Hepatocyte (in vitro differentiated cells): ENCODE results near the gene FIP1L1. TPM values are rescaled to one million over a fixed set of nuclear protein-coding genes. Genes with fewer than 3 reads are reported as not detected.
"Not testable (repeated sequence)": the region's sequence is repeated elsewhere in the genome, so short reads cannot be mapped to it uniquely, and the experiment has no call there.

Source experiments
- DNase-seq: peaks from one replicate; pipeline ENCODE4 v3.0.0-alpha.2; 2016; ENCODE audit warnings: low spot score
- H2AFZ ChIP-seq: fragments of 200-600 bp; sonication (generic); 2 replicates; pipeline ENCODE4 v1.6.0; 2016; ENCODE audit warnings: antibody characterized with exemption, mild to moderate bottlenecking
- H3K27ac ChIP-seq: fragments of 200-600 bp; sonication (generic); 2 replicates; pipeline ENCODE4 v1.5.1; 2016; ENCODE audit warnings: mild to moderate bottlenecking
- H3K27me3 ChIP-seq: fragments of 200-600 bp; sonication (generic); 2 replicates; pipeline ENCODE4 v1.6.1; 2016
- H3K36me3 ChIP-seq: fragments of 200-600 bp; sonication (generic); replicated peaks from 2 replicates; pipeline ENCODE4 v1.5.1; 2016; ENCODE audit warnings: low read depth; ENCODE audit not compliant: insufficient read depth
- H3K4me1 ChIP-seq: fragments of 200-600 bp; sonication (generic); 2 replicates; pipeline ENCODE4 v1.5.1; 2016; ENCODE audit warnings: mild to moderate bottlenecking, moderate library complexity; ENCODE audit not compliant: insufficient read depth
- H3K4me2 ChIP-seq: fragments of 200-600 bp; sonication (generic); 2 replicates; pipeline ENCODE4 v1.6.0; 2016
- H3K4me3 ChIP-seq: fragments of 200-600 bp; sonication (generic); 2 replicates; pipeline ENCODE4 v1.5.1; 2016; ENCODE audit warnings: mild to moderate bottlenecking
- H3K79me2 ChIP-seq: fragments of 200-600 bp; sonication (generic); 2 replicates; pipeline ENCODE4 v1.6.0; 2017; ENCODE audit warnings: mild to moderate bottlenecking
- H3K9me2 ChIP-seq: fragments of 200-600 bp; sonication (generic); replicated peaks from 2 replicates; pipeline ENCODE4 v1.6.0; 2017; ENCODE audit warnings: mild to moderate bottlenecking; ENCODE audit not compliant: insufficient read depth
- H3K9me3 ChIP-seq: fragments of 200-600 bp; sonication (generic); 2 replicates; pipeline ENCODE4 v1.5.1; 2016; ENCODE audit warnings: low read depth, mild to moderate bottlenecking
- H4K20me1 ChIP-seq: fragments of 200-600 bp; sonication (generic); 2 replicates; pipeline ENCODE4 v1.6.0; 2016; ENCODE audit warnings: mild to moderate bottlenecking; ENCODE audit not compliant: insufficient read depth, poor library complexity, severe bottlenecking
- EZH2 ChIP-seq: fragments of 200-600 bp; sonication (generic); IDR thresholded peaks from 2 replicates; pipeline ENCODE4 v1.6.1; 2016; ENCODE audit warnings: antibody characterized with exemption, mild to moderate bottlenecking, borderline replicate concordance
- EZH2phosphoT487 ChIP-seq: fragments of 200-600 bp; sonication (generic); IDR thresholded peaks from one replicate; pipeline ENCODE4 v1.6.1; 2018; ENCODE audit warnings: antibody characterized with exemption, mild to moderate bottlenecking, low read depth, moderate library complexity; ENCODE audit not compliant: unreplicated experiment, severe bottlenecking
- WGBS: methylation state at CpG from one replicate; pipeline ENCODE4 v1.1.6; 2016; ENCODE audit warnings: low lambda C conversion rate; ENCODE audit errors: missing lambda C conversion rate; 5-methylcytosine and 5-hydroxymethylcytosine counted together
- polyA plus RNA-seq: library from polyadenylated mRNA; unstranded; fragments of >200 nt; fragmentation: Nextera tagmentation; extraction: Ambion mirVana; gene quantifications from 2 replicates; pipeline ENCODE4 v1.2.1, GENCODE V29; 2016
- total RNA-seq: library from RNA; depleted of rRNA; stranded (reverse); fragments of >200 nt; gene quantifications from 2 replicates; pipeline ENCODE4 v1.2.3, GENCODE V29; 2014
- TF ChIP-seq, protein P1 (sequence below): fragments of 200-600 bp; sonication (generic); IDR thresholded peaks from 2 replicates; pipeline ENCODE4 v1.5.1; 2016; ENCODE audit warnings: antibody characterized with exemption, mild to moderate bottlenecking; ENCODE audit not compliant: poor library complexity

FIP1L1 gene, protein sequence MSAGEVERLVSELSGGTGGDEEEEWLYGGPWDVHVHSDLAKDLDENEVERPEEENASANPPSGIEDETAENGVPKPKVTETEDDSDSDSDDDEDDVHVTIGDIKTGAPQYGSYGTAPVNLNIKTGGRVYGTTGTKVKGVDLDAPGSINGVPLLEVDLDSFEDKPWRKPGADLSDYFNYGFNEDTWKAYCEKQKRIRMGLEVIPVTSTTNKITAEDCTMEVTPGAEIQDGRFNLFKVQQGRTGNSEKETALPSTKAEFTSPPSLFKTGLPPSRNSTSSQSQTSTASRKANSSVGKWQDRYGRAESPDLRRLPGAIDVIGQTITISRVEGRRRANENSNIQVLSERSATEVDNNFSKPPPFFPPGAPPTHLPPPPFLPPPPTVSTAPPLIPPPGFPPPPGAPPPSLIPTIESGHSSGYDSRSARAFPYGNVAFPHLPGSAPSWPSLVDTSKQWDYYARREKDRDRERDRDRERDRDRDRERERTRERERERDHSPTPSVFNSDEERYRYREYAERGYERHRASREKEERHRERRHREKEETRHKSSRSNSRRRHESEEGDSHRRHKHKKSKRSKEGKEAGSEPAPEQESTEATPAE
- total RNA-seq, result 65.9 and 75.6 TPM in 2 replicates
- 50.7 and 60.7 TPM in 2 replicates for polyA plus RNA-seq

DNA sequence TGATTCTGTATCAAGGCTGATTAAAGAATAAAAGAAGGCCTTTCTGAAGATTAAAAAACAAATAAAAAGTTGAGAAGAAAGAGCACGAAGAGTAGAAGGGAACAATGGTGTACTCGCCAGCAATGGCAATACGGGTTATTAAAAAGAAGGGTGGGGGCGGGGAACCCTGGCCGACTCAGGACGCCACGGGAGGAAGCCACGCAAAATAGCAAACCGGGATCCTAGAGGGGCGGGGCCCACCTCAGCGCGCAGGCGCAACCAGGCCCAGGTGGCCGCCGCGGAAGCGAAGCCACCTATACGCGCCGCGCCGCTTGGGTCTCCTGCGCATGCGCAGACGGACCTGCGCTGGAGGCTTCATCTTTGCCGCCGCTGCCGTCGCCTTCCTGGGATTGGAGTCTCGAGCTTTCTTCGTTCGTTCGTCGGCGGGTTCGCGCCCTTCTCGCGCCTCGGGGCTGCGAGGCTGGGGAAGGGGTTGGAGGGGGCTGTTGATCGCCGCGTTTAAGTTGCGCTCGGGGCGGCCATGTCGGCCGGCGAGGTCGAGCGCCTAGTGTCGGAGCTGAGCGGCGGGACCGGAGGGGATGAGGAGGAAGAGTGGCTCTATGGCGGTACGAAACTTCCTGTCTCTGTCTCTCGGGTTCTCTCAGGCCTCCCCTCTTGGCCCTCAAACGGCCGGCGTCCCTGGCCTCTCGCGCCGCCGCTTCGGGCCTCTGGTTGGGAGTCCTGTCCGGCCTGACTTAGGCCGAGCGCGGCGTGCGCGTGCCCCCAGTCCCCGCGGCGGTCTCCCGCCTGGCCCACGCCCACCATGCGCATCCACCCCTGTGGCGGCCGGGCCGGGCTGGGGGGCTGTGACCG, at the start of gene FIP1L1:
FIP1L1 (plus strand) TSS at position 323 of the 852 bp plus-strand sequence; CDS start at position 521, 198 bp downstream.
- Histone ChIP-seq H2AFZ (peak within 1 kb of the TSS; percentile 85), H3K27me3 (no peaks in the 10 kb centered on the region), H3K27ac (peak within 1 kb of the TSS; percentile 95), H3K79me2 (peaks cover 50% of the 10 kb centered on the region), H3K9me3 (no peaks in the 10 kb centered on the region), H3K4me2 (peak within 1 kb of the TSS; percentile 83), H3K36me3 (no peaks in the 10 kb centered on the region), H3K4me1 (peaks cover 13% of the 10 kb centered on the region), H3K4me3 (peak within 1 kb of the TSS; percentile 67), H3K9me2 (no peaks in the 10 kb centered on the region), H4K20me1 (peaks cover 24% of the 10 kb centered on the region)
- peak; percentile 98 for DNase-seq
- WGBS, result under 1% methylated on average over 48 of the region's 85 CpGs
- no peak for TF ChIP-seq EZH2phosphoT487
- TF ChIP-seq, protein P1, sequence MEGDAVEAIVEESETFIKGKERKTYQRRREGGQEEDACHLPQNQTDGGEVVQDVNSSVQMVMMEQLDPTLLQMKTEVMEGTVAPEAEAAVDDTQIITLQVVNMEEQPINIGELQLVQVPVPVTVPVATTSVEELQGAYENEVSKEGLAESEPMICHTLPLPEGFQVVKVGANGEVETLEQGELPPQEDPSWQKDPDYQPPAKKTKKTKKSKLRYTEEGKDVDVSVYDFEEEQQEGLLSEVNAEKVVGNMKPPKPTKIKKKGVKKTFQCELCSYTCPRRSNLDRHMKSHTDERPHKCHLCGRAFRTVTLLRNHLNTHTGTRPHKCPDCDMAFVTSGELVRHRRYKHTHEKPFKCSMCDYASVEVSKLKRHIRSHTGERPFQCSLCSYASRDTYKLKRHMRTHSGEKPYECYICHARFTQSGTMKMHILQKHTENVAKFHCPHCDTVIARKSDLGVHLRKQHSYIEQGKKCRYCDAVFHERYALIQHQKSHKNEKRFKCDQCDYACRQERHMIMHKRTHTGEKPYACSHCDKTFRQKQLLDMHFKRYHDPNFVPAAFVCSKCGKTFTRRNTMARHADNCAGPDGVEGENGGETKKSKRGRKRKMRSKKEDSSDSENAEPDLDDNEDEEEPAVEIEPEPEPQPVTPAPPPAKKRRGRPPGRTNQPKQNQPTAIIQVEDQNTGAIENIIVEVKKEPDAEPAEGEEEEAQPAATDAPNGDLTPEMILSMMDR, result no peak
- TF ChIP-seq EZH2, result no peak

DNA sequence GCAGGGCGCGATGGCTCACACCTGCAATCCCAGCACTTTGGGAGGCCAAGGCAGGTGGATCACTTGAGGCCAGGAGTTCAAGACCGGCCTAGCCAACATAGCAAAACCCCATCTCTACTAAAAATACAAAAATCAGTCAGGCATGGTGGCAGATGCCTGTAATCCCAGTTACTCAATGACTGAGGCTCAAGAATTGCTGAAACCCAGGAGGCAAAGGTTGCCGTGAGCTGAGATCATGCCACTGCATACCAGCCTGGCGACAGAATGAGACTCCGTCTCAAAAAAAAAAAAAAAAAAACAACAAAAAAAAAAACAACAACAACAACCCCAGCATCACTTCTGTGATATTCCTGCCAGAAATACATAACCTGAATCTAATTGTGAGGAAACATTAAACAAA, 42.5 kb upstream of the FIP1L1 start:
- H3K9me3 ChIP-seq, H3K27me3 ChIP-seq, H3K79me2 ChIP-seq, H3K36me3 ChIP-seq, H3K9me2 ChIP-seq, DNase-seq, H4K20me1 ChIP-seq, H2AFZ ChIP-seq, H3K4me3 ChIP-seq, H3K4me1 ChIP-seq, H3K4me2 ChIP-seq, H3K27ac ChIP-seq: not testable (repeated sequence)
- WGBS, result 93% methylated on average over 6 of the region's 6 CpGs

DNA sequence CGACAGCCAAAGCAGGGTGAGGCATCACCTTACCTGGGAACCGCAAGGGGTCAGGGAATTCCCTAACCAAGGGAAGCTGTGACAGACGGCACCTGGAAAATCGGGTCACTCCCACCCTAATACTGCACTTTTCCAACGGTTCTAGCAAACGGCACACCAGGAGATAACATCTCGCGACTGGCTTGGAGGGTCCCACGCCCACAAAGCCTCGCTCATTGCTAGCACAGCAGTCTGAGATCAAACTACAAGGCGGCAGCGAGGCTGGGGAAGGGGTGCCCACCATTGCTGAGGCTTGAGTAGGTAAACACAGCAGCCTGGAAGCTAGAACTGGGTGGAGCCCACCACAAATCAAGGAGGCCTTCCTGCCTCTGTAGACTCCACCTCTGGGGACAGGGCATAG, 37.3 kb upstream of the FIP1L1 start:
- H3K9me2 ChIP-seq, H3K4me1 ChIP-seq, H3K27me3 ChIP-seq, H3K79me2 ChIP-seq, DNase-seq, H4K20me1 ChIP-seq, H3K36me3 ChIP-seq, H3K27ac ChIP-seq, H3K4me3 ChIP-seq, H3K9me3 ChIP-seq, H3K4me2 ChIP-seq, H2AFZ ChIP-seq: not testable (repeated sequence)
- WGBS, result 91% methylated on average over 12 of the region's 12 CpGs

DNA sequence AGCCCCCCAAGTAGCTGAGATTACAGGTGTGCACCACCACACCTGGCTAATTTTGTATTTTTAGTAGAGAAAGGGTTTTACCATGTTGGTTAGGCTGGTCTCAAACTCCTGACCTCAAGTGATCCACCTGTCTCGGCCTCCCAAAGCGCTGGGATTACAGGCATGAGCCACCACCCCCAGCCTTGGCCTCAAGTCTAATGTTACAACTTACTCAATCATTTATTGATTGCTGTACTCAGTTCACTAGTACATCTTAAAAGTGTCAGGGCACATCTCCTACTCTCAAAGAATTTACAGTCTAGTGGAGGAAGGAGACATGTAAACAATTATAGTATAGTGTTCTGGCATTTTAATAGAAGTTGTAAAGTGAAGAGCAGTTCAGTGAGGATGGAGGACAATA, 31.0 kb upstream of the FIP1L1 start:
- WGBS, result 86% methylated on average over 2 of the region's 2 CpGs
- DNase-seq, H3K4me3 ChIP-seq, H2AFZ ChIP-seq, H3K79me2 ChIP-seq, H3K4me1 ChIP-seq, H3K9me3 ChIP-seq, H3K36me3 ChIP-seq, H4K20me1 ChIP-seq, H3K27me3 ChIP-seq, H3K9me2 ChIP-seq, H3K27ac ChIP-seq, H3K4me2 ChIP-seq: not testable (repeated sequence)
